GM12874 (cell line): ENCODE measurements around the gene B4GALT7.

Source experiments
- TF ChIP-seq, protein P1 (sequence below): IDR thresholded peaks from 2 replicates; pipeline ENCODE4 v1.5.1; 2011; ENCODE audit warnings: low read depth, mild to moderate bottlenecking, control low read depth, low read length, moderate library complexity; ENCODE audit not compliant: insufficient read depth

The B4GALT7 gene

DNA sequence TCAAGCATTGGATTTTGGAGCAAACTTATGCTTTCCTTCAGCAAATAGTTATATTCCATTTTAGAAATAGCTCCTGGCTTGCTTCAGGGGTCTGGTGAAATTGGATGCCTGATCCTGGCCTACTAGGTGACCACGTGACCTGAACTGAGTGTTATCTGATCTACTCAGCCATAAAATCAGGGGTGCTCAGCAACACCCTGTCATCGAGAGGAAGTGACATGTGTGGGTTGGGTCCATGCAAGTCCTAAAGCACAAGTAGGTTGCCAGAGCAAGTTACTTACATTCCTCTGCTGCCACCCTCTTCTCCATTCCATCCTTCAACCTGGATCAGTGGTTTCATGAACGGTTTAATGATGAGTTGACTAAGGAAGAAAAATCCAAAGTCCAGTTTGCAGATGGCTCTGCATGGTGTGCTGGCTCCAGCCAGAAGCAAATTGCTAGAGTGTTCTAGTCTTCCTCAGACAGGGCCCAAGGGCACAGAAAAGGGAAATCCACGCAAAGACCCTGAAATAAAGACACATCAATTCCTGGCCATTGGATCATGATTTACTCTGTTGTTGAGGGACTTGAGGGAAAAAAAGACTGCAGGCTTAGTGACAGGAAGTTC is 42.8 kb upstream of the B4GALT7 start:
- TF ChIP-seq, protein P1, sequence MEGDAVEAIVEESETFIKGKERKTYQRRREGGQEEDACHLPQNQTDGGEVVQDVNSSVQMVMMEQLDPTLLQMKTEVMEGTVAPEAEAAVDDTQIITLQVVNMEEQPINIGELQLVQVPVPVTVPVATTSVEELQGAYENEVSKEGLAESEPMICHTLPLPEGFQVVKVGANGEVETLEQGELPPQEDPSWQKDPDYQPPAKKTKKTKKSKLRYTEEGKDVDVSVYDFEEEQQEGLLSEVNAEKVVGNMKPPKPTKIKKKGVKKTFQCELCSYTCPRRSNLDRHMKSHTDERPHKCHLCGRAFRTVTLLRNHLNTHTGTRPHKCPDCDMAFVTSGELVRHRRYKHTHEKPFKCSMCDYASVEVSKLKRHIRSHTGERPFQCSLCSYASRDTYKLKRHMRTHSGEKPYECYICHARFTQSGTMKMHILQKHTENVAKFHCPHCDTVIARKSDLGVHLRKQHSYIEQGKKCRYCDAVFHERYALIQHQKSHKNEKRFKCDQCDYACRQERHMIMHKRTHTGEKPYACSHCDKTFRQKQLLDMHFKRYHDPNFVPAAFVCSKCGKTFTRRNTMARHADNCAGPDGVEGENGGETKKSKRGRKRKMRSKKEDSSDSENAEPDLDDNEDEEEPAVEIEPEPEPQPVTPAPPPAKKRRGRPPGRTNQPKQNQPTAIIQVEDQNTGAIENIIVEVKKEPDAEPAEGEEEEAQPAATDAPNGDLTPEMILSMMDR: no peak

DNA sequence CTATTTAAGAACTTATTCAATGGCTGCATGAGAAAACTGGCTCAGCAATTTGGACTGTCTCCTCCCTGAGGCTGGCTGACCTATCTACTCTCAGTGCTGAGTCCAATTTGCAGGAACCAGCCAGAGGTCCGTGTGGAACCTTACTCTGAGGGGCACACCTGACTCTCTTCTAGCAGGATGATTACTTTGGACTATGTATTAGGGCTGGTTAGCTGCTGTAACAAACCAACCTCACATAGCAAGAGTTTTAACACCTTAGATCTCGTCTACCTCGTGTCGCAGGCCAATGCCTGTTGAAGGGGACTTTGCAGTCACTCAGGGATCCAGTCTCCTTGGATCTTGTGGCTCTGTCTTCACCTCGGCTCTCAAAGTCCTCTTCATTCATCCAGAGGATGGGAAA is 42.1 kb upstream of the B4GALT7 start:
- TF ChIP-seq, protein P1: no peak

DNA sequence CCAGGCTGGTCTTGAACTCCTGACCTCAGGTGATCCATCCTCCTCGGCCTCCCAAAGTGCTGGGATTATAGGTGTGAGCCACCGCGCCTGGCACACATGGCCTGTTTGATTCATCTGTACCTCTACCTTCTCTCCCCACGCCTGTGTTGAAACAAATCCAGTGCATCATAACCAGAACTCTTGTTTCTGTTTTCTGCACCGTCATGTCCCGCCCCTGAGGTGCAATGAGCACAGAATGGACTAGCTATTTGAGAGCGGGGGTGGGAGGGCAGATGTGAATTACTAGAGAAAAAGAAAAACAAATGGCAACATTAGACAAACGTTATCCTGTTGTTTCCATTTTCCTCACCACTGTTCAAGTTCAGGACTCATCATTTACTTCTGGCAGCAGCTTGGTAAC is 34.9 kb upstream of the B4GALT7 start:
- TF ChIP-seq, protein P1: no peak

DNA sequence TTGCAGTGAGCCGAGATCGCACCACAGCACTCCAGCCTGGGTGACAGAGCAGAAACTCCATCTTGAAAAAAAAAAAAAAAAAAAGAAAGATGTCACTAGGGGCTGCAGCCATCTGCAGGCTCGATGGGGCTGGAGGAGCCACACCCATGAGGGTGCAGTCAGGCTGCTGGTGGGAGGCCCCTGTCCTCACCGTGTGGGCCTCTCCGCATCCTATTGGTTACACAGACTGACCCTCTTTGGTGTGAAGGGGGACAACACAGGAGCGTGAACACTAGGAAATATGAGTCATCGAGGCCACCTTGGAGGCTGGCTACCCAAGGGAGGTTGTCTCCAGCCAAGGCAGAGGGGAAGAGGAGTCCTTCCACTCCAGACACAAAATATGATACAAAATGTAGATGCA is 31.6 kb upstream of the B4GALT7 start:
- TF ChIP-seq, protein P1: no peak

DNA sequence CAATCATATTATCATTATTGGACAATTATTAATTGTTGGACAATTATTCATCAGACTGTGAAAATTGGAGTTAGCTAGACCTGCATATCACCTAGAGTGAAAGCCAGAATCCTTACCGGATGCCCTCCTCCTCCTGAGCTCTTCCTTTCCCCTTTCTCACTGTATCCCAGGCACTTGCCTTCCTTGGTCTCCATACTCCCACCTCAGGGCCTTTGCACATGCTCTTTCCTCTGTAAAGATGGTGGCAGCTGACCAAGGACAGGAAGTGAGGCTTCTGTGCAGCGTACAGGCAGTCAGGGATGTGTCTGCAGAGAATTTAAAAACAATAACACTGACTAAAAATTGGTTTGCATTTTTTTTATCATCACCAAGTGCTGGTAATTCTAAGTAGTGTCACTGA is 30.0 kb upstream of the B4GALT7 start:
- TF ChIP-seq, protein P1: no peak

DNA sequence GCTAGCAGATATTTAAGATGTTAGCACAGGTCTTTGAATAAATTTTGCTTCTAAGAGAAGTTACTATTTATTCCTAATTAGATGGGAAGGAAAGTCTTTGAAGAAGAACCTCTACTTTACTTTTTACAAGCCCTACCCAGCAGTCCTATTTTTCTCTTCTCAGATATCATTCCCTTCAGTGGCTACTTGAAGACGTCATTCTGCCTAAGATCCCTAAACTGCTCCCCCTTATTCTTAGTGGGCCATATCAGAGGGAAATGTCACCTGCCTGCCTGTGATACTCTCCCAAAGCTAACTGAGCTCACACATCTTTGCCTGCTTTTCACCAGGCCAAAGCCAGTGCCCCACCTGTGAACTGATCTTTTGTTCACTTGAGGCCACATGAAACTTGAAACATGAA is 24.4 kb upstream of the B4GALT7 start:
- TF ChIP-seq, protein P1: no peak

DNA sequence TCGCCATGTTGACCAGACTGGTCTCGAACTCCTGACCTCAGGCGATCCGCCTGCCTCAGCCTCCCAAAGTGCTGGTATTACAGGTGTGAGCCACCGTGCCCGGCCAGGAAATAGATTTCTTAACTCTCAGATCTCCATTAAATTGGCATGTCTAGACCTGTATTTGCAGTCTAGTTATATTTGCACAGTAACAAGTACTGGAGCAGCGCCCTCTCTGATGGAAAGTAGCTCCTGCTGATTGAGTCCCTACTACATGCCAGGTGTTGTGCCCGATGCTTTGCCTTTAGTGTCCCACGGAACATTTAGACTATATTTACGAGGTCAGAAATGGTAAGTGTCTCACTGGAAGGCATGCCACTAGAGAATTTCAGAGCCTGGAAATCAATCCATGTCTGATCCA is 23.8 kb upstream of the B4GALT7 start:
- TF ChIP-seq, protein P1: no peak
